KMS-11 (cell line): ENCODE measurements around the gene FAM167B.

ENCODE experiments used
- H2AFZ ChIP-seq: fragments of 200-600 bp; sonication (generic); 2 replicates; pipeline ENCODE4 v1.6.1; 2016; ENCODE audit warnings: antibody characterized with exemption, mixed run types, low read depth
- H3K27ac ChIP-seq: fragments of 200-600 bp; sonication (generic); 2 replicates; pipeline ENCODE4 v1.6.1; 2016; ENCODE audit warnings: mild to moderate bottlenecking, mixed run types
- H3K27me3 ChIP-seq: fragments of 200-600 bp; sonication (generic); 2 replicates; pipeline ENCODE4 v1.6.1; 2017; ENCODE audit warnings: mild to moderate bottlenecking, low read depth, mixed run types, moderate library complexity; ENCODE audit not compliant: insufficient read depth
- H3K36me3 ChIP-seq: fragments of 200-600 bp; sonication (generic); 2 replicates; pipeline ENCODE4 v1.6.1; 2017; ENCODE audit warnings: mild to moderate bottlenecking, mixed run types; ENCODE audit not compliant: insufficient read depth
- H3K4me1 ChIP-seq: fragments of 200-600 bp; sonication (generic); 2 replicates; pipeline ENCODE4 v1.6.1; 2016; ENCODE audit warnings: mild to moderate bottlenecking, low read depth, mixed run types; ENCODE audit not compliant: poor library complexity, severe bottlenecking
- H3K4me2 ChIP-seq: fragments of 200-600 bp; sonication (generic); 2 replicates; pipeline ENCODE4 v1.7.0; 2016; ENCODE audit warnings: mild to moderate bottlenecking, mixed run types
- H3K4me3 ChIP-seq: fragments of 200-600 bp; sonication (generic); IDR thresholded peaks from 2 replicates; pipeline ENCODE4 v1.6.1; 2017; ENCODE audit warnings: low read depth, low read length, mixed read lengths; ENCODE audit not compliant: insufficient read depth
- H3K79me2 ChIP-seq: fragments of 200-600 bp; sonication (generic); 2 replicates; pipeline ENCODE4 v1.6.1; 2016; ENCODE audit warnings: low read depth, mixed run types; ENCODE audit not compliant: insufficient read depth
- H3K9ac ChIP-seq: fragments of 200-600 bp; sonication (generic); 2 replicates; pipeline ENCODE4 v1.6.1; 2016; ENCODE audit warnings: mild to moderate bottlenecking, mixed run types
- H4K20me1 ChIP-seq: fragments of 200-600 bp; sonication (generic); 2 replicates; pipeline ENCODE4 v1.6.1; 2016; ENCODE audit warnings: mild to moderate bottlenecking, mixed run types; ENCODE audit not compliant: insufficient read depth
- CTCF ChIP-seq: fragments of 200-600 bp; sonication (generic); conservative IDR thresholded peaks from 2 replicates; pipeline ENCODE4 v1.6.1; 2017; ENCODE audit warnings: low read depth, mild to moderate bottlenecking, antibody characterized with exemption, low read length, moderate library complexity, mixed read lengths

The FAM167B gene

GRCh38 chr1:32221980-32222755, 24.9 kb upstream of the FAM167B start, which contains the start of the genes EIF3I and TMEM234:
EIF3I (plus strand) TSS chr1:32222407; CDS start chr1:32222442, 35 bp downstream.
TMEM234 (minus strand) TSS chr1:32222353; CDS start chr1:32222322, 31 bp downstream.
- Histone ChIP-seq H4K20me1 (no peaks in the 10 kb centered on the region), H3K27ac (peak within 1 kb of the TSS; percentile 57), H3K4me1 (peaks cover 15% of the 10 kb centered on the region), H3K4me2 (peak within 1 kb of the TSS; percentile 96), H3K79me2 (peaks cover 22% of the 10 kb centered on the region), H2AFZ (peak within 1 kb of the TSS; percentile 74), H3K27me3 (no peaks in the 10 kb centered on the region), H3K4me3 (peak within 1 kb of the TSS; percentile 90), H3K9ac (peak within 1 kb of the TSS; percentile 81), H3K36me3 (no peaks in the 10 kb centered on the region)
- TF ChIP-seq CTCF: no peak

- peaks cover 22% of the 10 kb centered on the region for H3K79me2 ChIP-seq
These were observed 23.3 kb upstream of the FAM167B start for GRCh38 chr1:32223683-32224082.

GRCh38 chr1:32224285-32224684, 22.7 kb upstream of the FAM167B start:
- Histone ChIP-seq H3K9ac (no peak overlapping the region), H3K4me2 (no peak overlapping the region), H3K79me2 (peaks cover 22% of the 10 kb centered on the region), H3K27me3 (no peaks in the 10 kb centered on the region), H3K4me1 (peaks cover 15% of the 10 kb centered on the region), H3K4me3 (no peak overlapping the region), H2AFZ (no peak overlapping the region), H4K20me1 (no peaks in the 10 kb centered on the region), H3K36me3 (peaks cover 19% of the 10 kb centered on the region; the same call in 1 of the 2 replicates), H3K27ac (no peak overlapping the region)
- TF ChIP-seq CTCF: no peak

More at GRCh38 chr1:32223683-32224082, 23.3 kb upstream of the FAM167B start:
- Histone ChIP-seq H3K36me3 (peaks cover 13% of the 10 kb centered on the region; the same call in 1 of the 2 replicates), H3K27ac (no peak overlapping the region), H4K20me1 (no peaks in the 10 kb centered on the region), H3K4me2 (peak overlapping the region; percentile 96), H3K27me3 (no peaks in the 10 kb centered on the region), H3K9ac (no peak overlapping the region), H3K4me1 (peaks cover 15% of the 10 kb centered on the region), H2AFZ (no peak overlapping the region), H3K4me3 (no peak overlapping the region)
- no peak for TF ChIP-seq CTCF

GRCh38 chr1:32228771-32229170, 18.3 kb upstream of the FAM167B start:
- Histone ChIP-seq H3K27ac (no peak overlapping the region), H3K4me1 (peaks cover under 1% of the 10 kb centered on the region), H3K36me3 (peaks cover 19% of the 10 kb centered on the region; the same call in 1 of the 2 replicates), H3K4me2 (no peak overlapping the region), H3K79me2 (peaks cover 6% of the 10 kb centered on the region), H3K4me3 (no peak overlapping the region), H3K27me3 (no peaks in the 10 kb centered on the region), H2AFZ (no peak overlapping the region), H3K9ac (no peak overlapping the region), H4K20me1 (no peaks in the 10 kb centered on the region)
- no peak for TF ChIP-seq CTCF
